Astrocyte (in vitro differentiated cells and primary cell): ENCODE data around the gene TBR1. TPM values are rescaled to one million over a fixed set of nuclear protein-coding genes. Genes with fewer than 3 reads are reported as not detected.

Source experiments
- DNase-seq: peaks from one replicate; pipeline ENCODE4 v3.0.0-alpha.2; 2010; ENCODE audit warnings: low read depth
- FAIRE-seq: peaks from 2 replicates; lab custom pipeline; 2011; peaks lifted over from hg19 to GRCh38; lab: Jason Lieb, UNC
- H2AFZ ChIP-seq: 2 replicates; pipeline ENCODE4 v1.6.0; 2012; ENCODE audit warnings: low read depth, low read length, inconsistent platforms
- H3K27ac ChIP-seq: 2 replicates; pipeline ENCODE4 v1.5.1; 2011; ENCODE audit warnings: low read depth, low read length, inconsistent platforms
- H3K27me3 ChIP-seq: 2 replicates; pipeline ENCODE4 v1.6.0; 2011; ENCODE audit warnings: low read length, inconsistent platforms; ENCODE audit not compliant: insufficient read depth
- H3K36me3 ChIP-seq: 2 replicates; pipeline ENCODE4 v1.5.1; 2011; ENCODE audit warnings: low read length, inconsistent platforms; ENCODE audit not compliant: insufficient read depth
- H3K4me1 ChIP-seq: 2 replicates; pipeline ENCODE4 v1.5.1; 2011; ENCODE audit warnings: low read length, inconsistent platforms; ENCODE audit not compliant: insufficient read depth
- H3K4me2 ChIP-seq: 2 replicates; pipeline ENCODE4 v1.6.0; 2012; ENCODE audit warnings: low read length, inconsistent platforms
- H3K4me3 ChIP-seq: 2 replicates; pipeline ENCODE4 v1.5.1; 2011; ENCODE audit warnings: low read depth, mild to moderate bottlenecking, low read length, inconsistent platforms; ENCODE audit not compliant: insufficient read depth
- H3K79me2 ChIP-seq: 2 replicates; pipeline ENCODE4 v1.6.0; 2012; ENCODE audit warnings: mild to moderate bottlenecking, low read length, inconsistent platforms; ENCODE audit not compliant: insufficient read depth
- H3K9ac ChIP-seq: 2 replicates; pipeline ENCODE4 v1.6.0; 2012; ENCODE audit warnings: mild to moderate bottlenecking, low read length, inconsistent platforms
- H3K9me3 ChIP-seq: 2 replicates; pipeline ENCODE4 v1.5.1; 2012; ENCODE audit warnings: low read depth, mild to moderate bottlenecking, low read length, inconsistent platforms; ENCODE audit not compliant: insufficient read depth
- H4K20me1 ChIP-seq: 2 replicates; pipeline ENCODE4 v1.6.0; 2012; ENCODE audit warnings: low read length, inconsistent platforms; ENCODE audit not compliant: insufficient read depth
- H3K27ac Mint-ChIP-seq: one replicate; pipeline ENCODE4 v1.8.0; 2021; ENCODE audit warnings: mild to moderate bottlenecking, mixed read lengths; ENCODE audit not compliant: unreplicated experiment
- H3K27me3 Mint-ChIP-seq: one replicate; pipeline ENCODE4 v1.8.0; 2021; ENCODE audit warnings: low read depth, mixed read lengths; ENCODE audit not compliant: unreplicated experiment
- H3K36me3 Mint-ChIP-seq: one replicate; pipeline ENCODE4 v1.8.0; 2021; ENCODE audit warnings: low read depth, mixed read lengths; ENCODE audit not compliant: unreplicated experiment
- H3K4me1 Mint-ChIP-seq: one replicate; pipeline ENCODE4 v1.8.0; 2021; ENCODE audit warnings: low read depth, mixed read lengths; ENCODE audit not compliant: unreplicated experiment
- H3K4me3 Mint-ChIP-seq: one replicate; pipeline ENCODE4 v1.8.0; 2021; ENCODE audit warnings: mild to moderate bottlenecking, moderate library complexity, mixed read lengths; ENCODE audit not compliant: unreplicated experiment
- H3K9me3 Mint-ChIP-seq: one replicate; pipeline ENCODE4 v1.8.0; 2021; ENCODE audit warnings: mild to moderate bottlenecking, mixed read lengths; ENCODE audit not compliant: unreplicated experiment
- CTCF ChIP-seq: IDR thresholded peaks from 2 replicates; pipeline ENCODE4 v1.5.1; 2011; ENCODE audit warnings: low read depth, mild to moderate bottlenecking, inconsistent platforms, low read length, moderate library complexity; ENCODE audit not compliant: insufficient read depth
- EZH2 ChIP-seq: IDR thresholded peaks from 2 replicates; pipeline ENCODE4 v1.6.1; 2012; ENCODE audit warnings: mild to moderate bottlenecking, low read length, inconsistent platforms; ENCODE audit not compliant: insufficient read depth
- total RNA-seq: library from RNA; stranded (reverse); gene quantifications from 2 replicates; pipeline ENCODE4 v1.2.1, GENCODE V29; 2021

Gene TBR1
- total RNA-seq, 1 donor from 2014 or later = not detected

- Histone ChIP-seq H4K20me1 (no peaks in the 10 kb centered on the region), H2AFZ (no peak overlapping the region), H3K4me1 (peaks cover 3% of the 10 kb centered on the region), H3K9ac (no peak overlapping the region), H3K27me3 (no peaks in the 10 kb centered on the region), H3K4me2 (no peak overlapping the region), H3K27ac (no peak overlapping the region), H3K4me3 (no peak overlapping the region), H3K36me3 (peaks cover 18% of the 10 kb centered on the region), H3K9me3 (no peaks in the 10 kb centered on the region), H3K79me2 (peaks cover 4% of the 10 kb centered on the region)
- Mint-ChIP-seq H3K27me3 (no peaks in the 10 kb centered on the region), H3K27ac (no peak overlapping the region), H3K36me3 (no peaks in the 10 kb centered on the region), H3K4me3 (no peak overlapping the region), H3K4me1 (peaks cover 10% of the 10 kb centered on the region), H3K9me3 (no peaks in the 10 kb centered on the region)
- no peak for TF ChIP-seq CTCF
- no peak for TF ChIP-seq EZH2
- FAIRE-seq (no peak), DNase-seq (no peak)
Observed at GRCh38 chr2:161374446-161374845, 41.7 kb upstream of the TBR1 start.

GRCh38 chr2:161379740-161380139, 36.4 kb upstream of the TBR1 start:
- Mint-ChIP-seq H3K27ac (no peak overlapping the region), H3K9me3 (no peaks in the 10 kb centered on the region), H3K4me3 (no peak overlapping the region), H3K4me1 (peaks cover 5% of the 10 kb centered on the region), H3K36me3 (no peaks in the 10 kb centered on the region), H3K27me3 (no peaks in the 10 kb centered on the region)
- Histone ChIP-seq H3K27ac (no peak overlapping the region), H2AFZ (no peak overlapping the region), H3K9me3 (no peaks in the 10 kb centered on the region), H3K4me1 (no peaks in the 10 kb centered on the region), H3K79me2 (peaks cover 4% of the 10 kb centered on the region), H3K9ac (no peak overlapping the region), H3K36me3 (peaks cover 5% of the 10 kb centered on the region), H4K20me1 (no peaks in the 10 kb centered on the region), H3K4me3 (no peak overlapping the region), H3K4me2 (no peak overlapping the region), H3K27me3 (no peaks in the 10 kb centered on the region)
- FAIRE-seq (no peak), DNase-seq (no peak)
- TF ChIP-seq CTCF (no peak), EZH2 (no peak)

- no peaks in the 10 kb centered on the region for H3K4me1 ChIP-seq
- H3K4me1 Mint-ChIP-seq = peaks cover 6% of the 10 kb centered on the region
- no peak overlapping the region for H3K27ac ChIP-seq
- no peak overlapping the region for H3K9ac ChIP-seq
- TF ChIP-seq EZH2 (no peak), CTCF (no peak)
- no peaks in the 10 kb centered on the region for H4K20me1 ChIP-seq
- H3K36me3 Mint-ChIP-seq = no peaks in the 10 kb centered on the region
- H3K4me3 Mint-ChIP-seq = no peak overlapping the region
- H3K9me3 ChIP-seq = no peaks in the 10 kb centered on the region
- H3K79me2 ChIP-seq = peaks cover 4% of the 10 kb centered on the region
- H3K27ac Mint-ChIP-seq = no peak overlapping the region
- no peaks in the 10 kb centered on the region for H3K27me3 ChIP-seq
- FAIRE-seq (no peak), DNase-seq (no peak)
- no peaks in the 10 kb centered on the region for H3K9me3 Mint-ChIP-seq
- H2AFZ ChIP-seq = no peak overlapping the region
- no peak overlapping the region for H3K4me2 ChIP-seq
- no peaks in the 10 kb centered on the region for H3K27me3 Mint-ChIP-seq
- peaks cover 7% of the 10 kb centered on the region for H3K36me3 ChIP-seq
- H3K4me3 ChIP-seq = no peak overlapping the region
Observed at GRCh38 chr2:161381546-161381945, 34.6 kb upstream of the TBR1 start.
